PFSK-1 (cell line): ENCODE measurements around the gene KCNIP1.

Experiments
- POLR2AphosphoS5 ChIP-seq: IDR thresholded peaks from 2 replicates; pipeline ENCODE4 v1.6.1; 2012; ENCODE audit warnings: low read depth, mild to moderate bottlenecking, control low read depth, low read length, moderate library complexity
- REST ChIP-seq, 2 experiments: IDR thresholded peaks; 2 replicates each; pipeline versions ENCODE4 v1.6.1 to v1.8.0; 2011 to 2012; ENCODE audit warnings: low read depth in 2 of 2, low read length in 2 of 2, control low read depth in 1 of 2, inconsistent platforms in 1 of 2, mild to moderate bottlenecking in 1 of 2, moderate library complexity in 1 of 2; ENCODE audit not compliant: insufficient read depth in 1 of 2

DNA sequence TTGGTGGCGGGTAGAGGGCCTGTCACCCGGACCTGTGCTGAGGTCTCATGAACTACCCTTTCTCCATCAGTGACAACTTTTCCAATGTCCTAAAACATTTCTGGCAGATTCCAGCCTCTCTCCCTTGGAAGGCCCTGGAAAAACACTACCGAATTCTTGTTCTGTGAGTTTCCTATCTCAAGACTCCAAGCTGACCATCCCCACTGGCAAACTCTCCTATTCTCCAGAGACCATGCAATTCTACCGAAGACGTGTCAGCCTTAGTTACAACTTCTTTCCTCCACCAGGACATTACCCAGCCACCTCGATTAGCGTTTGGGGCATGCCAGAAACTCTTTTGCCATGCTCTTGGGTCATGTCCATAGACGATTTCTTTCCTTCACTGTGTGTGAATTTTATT, 252.9 kb downstream of the KCNIP1 start:
- TF ChIP-seq POLR2AphosphoS5 (no peak), REST (IDR thresholded peaks at IDR 0.05; ENCODE audit: insufficient read depth in 1 of 2, low read depth in 2 of 2, low read length in 2 of 2) (no peak)
